ENCODE results near the gene ARID5B. TPM values are rescaled to one million over a fixed set of nuclear protein-coding genes. Genes with fewer than 3 reads are reported as not detected.

Gene ARID5B
- total RNA-seq, 2 experiments from 2014 or later, result 26.7 to 28.3 TPM

GRCh38 chr10:62058896-62059216, 157.4 kb downstream of the ARID5B start:
- Mint-ChIP-seq H3K4me1 (ENCODE audit: low read depth) (peaks cover 82% of the 10 kb centered on the region), H3K27me3 (no peaks in the 10 kb centered on the region), H3K9me3 (peaks cover 4% of the 10 kb centered on the region), H3K36me3 (ENCODE audit: low read depth) (peaks cover 94% of the 10 kb centered on the region), H3K4me3 (no peak overlapping the region), H3K27ac (no peak overlapping the region)
- POLR2A ChIA-PET, result interaction anchor here (1.0 kb wide), 1 partner anchor 10 kb away, joined by 3 read pairs; no protein-coding TSS in a partner anchor
- ATAC-seq (no peak), DNase-seq (no peak)
- no peak for TF ChIP-seq CTCF (IDR thresholded peaks at IDR 0.05)
- intact Hi-C loops (cut with micrococcal nuclease), result no loop called here
- CTCF ChIA-PET, result interaction anchor here (2.3 to 3.0 kb wide), 2 partner anchors 9 to 186 kb away, joined by 6 to 8 read pairs; no protein-coding TSS in a partner anchor

GRCh38 chr10:62059217-62059920, 157.9 kb downstream of the ARID5B start:
- intact Hi-C loops (cut with micrococcal nuclease), result no loop called here

GRCh38 chr10:62062028-62062427, 160.5 kb downstream of the ARID5B start:
- TF ChIP-seq CTCF (IDR thresholded peaks at IDR 0.05), result no peak
- peaks cover 5% of the 10 kb centered on the region for H3K9me3 Mint-ChIP-seq
- peaks cover 68% of the 10 kb centered on the region for H3K4me1 Mint-ChIP-seq (ENCODE audit: low read depth)
- H3K4me3 Mint-ChIP-seq, result no peak overlapping the region
- ChIA-PET CTCF (interaction anchor here (0.8 to 2.7 kb wide), 6 partner anchors 9 to 183 kb away, joined by 3 to 16 read pairs (median 6); no protein-coding TSS in a partner anchor), POLR2A (interaction anchor here (0.5 to 3.2 kb wide), 8 partner anchors 9 to 159 kb away, joined by 3 to 20 read pairs (median 3); no protein-coding TSS in a partner anchor)
- peaks cover 91% of the 10 kb centered on the region for H3K36me3 Mint-ChIP-seq (ENCODE audit: low read depth)
- no peaks in the 10 kb centered on the region for H3K27me3 Mint-ChIP-seq
- no peak for ATAC-seq
- H3K27ac Mint-ChIP-seq, result peak overlapping the region; percentile 88
- intact Hi-C loops (cut with micrococcal nuclease), result no loop called here
- DNase-seq, result no peak

More at GRCh38 chr10:62059217-62059920, 157.9 kb downstream of the ARID5B start:
- H3K4me1 Mint-ChIP-seq (ENCODE audit: low read depth), result peaks cover 82% of the 10 kb centered on the region
- H3K36me3 Mint-ChIP-seq (ENCODE audit: low read depth), result peaks cover 94% of the 10 kb centered on the region
- ATAC-seq, result no peak
- DNase-seq, result no peak
- ChIA-PET POLR2A (interaction anchor here (0.9 to 1.0 kb wide), 2 partner anchors 11 to 159 kb away, joined by 3 to 4 read pairs; no protein-coding TSS in a partner anchor), CTCF (interaction anchor here (2.3 to 3.0 kb wide), 2 partner anchors 9 to 185 kb away, joined by 6 to 8 read pairs; no protein-coding TSS in a partner anchor)
- peaks cover 4% of the 10 kb centered on the region for H3K9me3 Mint-ChIP-seq
- H3K27me3 Mint-ChIP-seq, result no peaks in the 10 kb centered on the region
- H3K4me3 Mint-ChIP-seq, result no peak overlapping the region
- TF ChIP-seq CTCF (IDR thresholded peaks at IDR 0.05), result no peak
- peak overlapping the region; percentile 12 for H3K27ac Mint-ChIP-seq

GRCh38 chr10:62062752-62063512, 161.4 kb downstream of the ARID5B start:
- intact Hi-C loops (cut with micrococcal nuclease), result no loop called here
- Mint-ChIP-seq H3K27ac (peak overlapping the region; percentile 88), H3K9me3 (peaks cover 5% of the 10 kb centered on the region), H3K36me3 (ENCODE audit: low read depth) (peaks cover 90% of the 10 kb centered on the region), H3K4me3 (no peak overlapping the region), H3K4me1 (ENCODE audit: low read depth) (peaks cover 66% of the 10 kb centered on the region), H3K27me3 (no peaks in the 10 kb centered on the region)
- CTCF ChIA-PET, result interaction anchor here (1.8 to 2.7 kb wide), 4 partner anchors 10 to 182 kb away, joined by 6 to 16 read pairs (median 8); no protein-coding TSS in a partner anchor
- TF ChIP-seq CTCF (IDR thresholded peaks at IDR 0.05), result no peak
- no peak for DNase-seq
- peak; percentile 48 for ATAC-seq
- POLR2A ChIA-PET, result interaction anchor here (0.5 to 3.2 kb wide), 6 partner anchors 9 to 121 kb away, joined by 3 to 20 read pairs (median 8); no protein-coding TSS in a partner anchor
